Suprapubic skin (tissue), 4 donors: ENCODE data around the gene JMJD8. TPM values are rescaled to one million over a fixed set of nuclear protein-coding genes. Genes with fewer than 3 reads are reported as not detected.

Experiments used
- DNase-seq, 2 donors: peaks; one replicate each; pipeline ENCODE4 v3.0.0-alpha.2; 2019; ENCODE audit warnings: low spot score in 2 of 2
- H3K27ac ChIP-seq: fragments of 200-600 bp; sonication (generic); one replicate; pipeline ENCODE4 v1.5.1; 2019
- H3K27me3 ChIP-seq: fragments of 200-600 bp; sonication (generic); one replicate; pipeline ENCODE4 v1.5.1; 2019
- H3K36me3 ChIP-seq: fragments of 200-600 bp; sonication (generic); one replicate; pipeline ENCODE4 v1.5.1; 2019
- H3K4me1 ChIP-seq: fragments of 200-600 bp; sonication (generic); one replicate; pipeline ENCODE4 v1.5.1; 2019
- H3K4me3 ChIP-seq: fragments of 200-600 bp; sonication (generic); one replicate; pipeline ENCODE4 v1.5.1; 2019; ENCODE audit warnings: mild to moderate bottlenecking
- H3K9me3 ChIP-seq: fragments of 200-600 bp; sonication (generic); one replicate; pipeline ENCODE4 v1.5.1; 2019
- CTCF ChIP-seq, 2 donors: fragments of 200-600 bp in 1 of 2; fragments of 450-650 bp in 1 of 2; sonication (generic) in 1 of 2; IDR thresholded peaks; one replicate each; pipeline ENCODE4 v1.5.1; 2016 to 2019; ENCODE audit warnings: antibody characterized with exemption in 2 of 2, mild to moderate bottlenecking in 1 of 2, moderate library complexity in 1 of 2
- EP300 ChIP-seq: sonication (generic); formaldehyde crosslinking; IDR thresholded peaks from one replicate; pipeline ENCODE4 v1.6.1; 2017; ENCODE audit warnings: antibody characterized with exemption
- POLR2A ChIP-seq, 2 donors: fragments of 450-650 bp; IDR thresholded peaks; one replicate each; pipeline ENCODE4 v1.6.1; 2017; ENCODE audit warnings: antibody characterized with exemption in 2 of 2, mild to moderate bottlenecking in 2 of 2, moderate library complexity in 2 of 2
- POLR2AphosphoS5 ChIP-seq, 3 donors: sonication (generic); formaldehyde crosslinking; IDR thresholded peaks; one replicate each; pipeline ENCODE4 v1.6.1; 2017; ENCODE audit warnings: antibody characterized with exemption in 3 of 3
- WGBS: methylation state at CpG from one replicate; pipeline ENCODE4 v1.1.5; 2018; 5-methylcytosine and 5-hydroxymethylcytosine counted together
- total RNA-seq, 4 donors: library from RNA; depleted of rRNA; stranded (reverse); fragments of >200 nt; gene quantifications; one replicate each; pipeline ENCODE4 v1.1.0, GENCODE V29; 2016

The JMJD8 gene
- total RNA-seq, 4 donors from 2014 or later: 47.0 to 87.4 (median 60.5) TPM

- DNase-seq: no peak
- H3K4me3 ChIP-seq: no peak overlapping the region
- peaks cover 43% of the 10 kb centered on the region for H3K4me1 ChIP-seq
- WGBS: 91% methylated on average over 17 of the region's 67 CpGs
- H3K27me3 ChIP-seq: no peaks in the 10 kb centered on the region
- TF ChIP-seq POLR2A (IDR thresholded peaks at IDR 0.05): no peak
- TF ChIP-seq CTCF (IDR thresholded peaks at IDR 0.05): no peak
- no peak for TF ChIP-seq POLR2AphosphoS5 (IDR thresholded peaks at IDR 0.05)
- no peak for TF ChIP-seq EP300
- H3K9me3 ChIP-seq: no peaks in the 10 kb centered on the region
- peaks cover 32% of the 10 kb centered on the region for H3K36me3 ChIP-seq
- H3K27ac ChIP-seq: no peak overlapping the region
Measured at GRCh38 chr16:632486-633335, 51.4 kb downstream of the JMJD8 start.

- no peak for TF ChIP-seq EP300
- Histone ChIP-seq H3K4me3 (no peak overlapping the region), H3K4me1 (peaks cover 41% of the 10 kb centered on the region), H3K36me3 (peaks cover 40% of the 10 kb centered on the region), H3K27ac (no peak overlapping the region), H3K27me3 (no peaks in the 10 kb centered on the region), H3K9me3 (no peaks in the 10 kb centered on the region)
- WGBS: 57% methylated on average over 9 of the region's 9 CpGs
- no peak for DNase-seq
Measured at GRCh38 chr16:631808-632358, 52.3 kb downstream of the JMJD8 start.

Other genes with a start within 250 kb of the JMJD8 start
- gene CAPN15, start 156.6 kb downstream of the JMJD8 start, total RNA-seq: 10 to 100 TPM; 59.9 to 86.4 (median 75.2) TPM
- not detected for gene PRR35, start 123.9 kb downstream of the JMJD8 start, total RNA-seq
- gene NHLRC4, start 117.3 kb downstream of the JMJD8 start, total RNA-seq: under 1 TPM; 0.29 to 0.79 (median 0.35) TPM
- gene PIGQ, start 114.4 kb downstream of the JMJD8 start, total RNA-seq: 10 to 100 TPM; 36.9 to 54.6 (median 44.1) TPM
- 100 to 1,000 TPM in 3 of 4 donors, 10 to 100 TPM in 1; 77.8 to 116 (median 110) TPM for gene RAB40C, start 94.3 kb downstream of the JMJD8 start, total RNA-seq
- 10 to 100 TPM in 1 of 4 donors, 1 to 10 TPM in 3; 1.2 to 12.6 (median 4.6) TPM for gene WFIKKN1, start 53.3 kb downstream of the JMJD8 start, total RNA-seq
- 100 to 1,000 TPM in 1 of 4 donors, 10 to 100 TPM in 3; 72.2 to 138 (median 84.7) TPM for gene METTL26, start 48.0 kb downstream of the JMJD8 start, total RNA-seq
- gene MCRIP2, start 42.5 kb downstream of the JMJD8 start, total RNA-seq: 10 to 100 TPM; 10.3 to 29.8 (median 24.2) TPM
- 10 to 100 TPM; 18.3 to 63.0 (median 32.2) TPM for gene WDR90, start 35.0 kb downstream of the JMJD8 start, total RNA-seq
- 100 to 1,000 TPM in 2 of 4 donors, 10 to 100 TPM in 2; 66.9 to 156 (median 96.8) TPM for gene RHOT2, start 16.2 kb downstream of the JMJD8 start, total RNA-seq
- 1 to 10 TPM; 1.2 to 8.9 (median 3.9) TPM for gene RHBDL1, start 8.7 kb downstream of the JMJD8 start, total RNA-seq
- gene STUB1, start 3.9 kb downstream of the JMJD8 start, total RNA-seq: 100 to 1,000 TPM; 116 to 143 (median 125) TPM
- gene WDR24, start 6.1 kb upstream of the JMJD8 start, total RNA-seq: 10 to 100 TPM; 12.3 to 18.7 (median 15.1) TPM
- 10 to 100 TPM; 13.7 to 23.1 (median 17.9) TPM for gene FBXL16, start 21.5 kb upstream of the JMJD8 start, total RNA-seq
- gene METRN, start 30.8 kb upstream of the JMJD8 start, total RNA-seq: 10 to 100 TPM; 10.0 to 30.9 (median 15.8) TPM
- 10 to 100 TPM; 13.0 to 29.4 (median 23.8) TPM for gene ANTKMT, start 36.8 kb upstream of the JMJD8 start, total RNA-seq
- 1 to 10 TPM in 1 of 4 donors, under 1 TPM in 2, not detected in 1; 0.64 to 2.4 (median 0.83) TPM for gene CCDC78, start 42.1 kb upstream of the JMJD8 start, total RNA-seq
- gene HAGHL, start 42.8 kb upstream of the JMJD8 start, total RNA-seq: 1 to 10 TPM; 3.2 to 7.1 (median 4.8) TPM
- gene CIAO3, start 56.7 kb upstream of the JMJD8 start, total RNA-seq: 100 to 1,000 TPM in 1 of 4 donors, 10 to 100 TPM in 3; 35.2 to 110 (median 52.0) TPM
- 1 to 10 TPM in 1 of 4 donors, under 1 TPM in 2, not detected in 1; 0.31 to 7.3 (median 0.49) TPM for gene MSLN, start 76.4 kb upstream of the JMJD8 start, total RNA-seq
- gene RPUSD1, start 104.0 kb upstream of the JMJD8 start, total RNA-seq: 10 to 100 TPM; 13.6 to 27.1 (median 21.8) TPM
- 10 to 100 TPM; 12.6 to 22.3 (median 17.3) TPM for gene CHTF18, start 104.3 kb upstream of the JMJD8 start, total RNA-seq
- not detected for gene GNG13, start 116.4 kb upstream of the JMJD8 start, total RNA-seq